G401.6 (cell line): ENCODE measurements around the gene MCC.

ENCODE experiments used
- FAIRE-seq: peaks from 2 replicates; lab custom pipeline; 2012; peaks lifted over from hg19 to GRCh38; lab: Jason Lieb, UNC

The MCC gene

GRCh38 chr5:113361701-113362100, 126.6 kb downstream of the MCC start:
- no peak for FAIRE-seq

DNA sequence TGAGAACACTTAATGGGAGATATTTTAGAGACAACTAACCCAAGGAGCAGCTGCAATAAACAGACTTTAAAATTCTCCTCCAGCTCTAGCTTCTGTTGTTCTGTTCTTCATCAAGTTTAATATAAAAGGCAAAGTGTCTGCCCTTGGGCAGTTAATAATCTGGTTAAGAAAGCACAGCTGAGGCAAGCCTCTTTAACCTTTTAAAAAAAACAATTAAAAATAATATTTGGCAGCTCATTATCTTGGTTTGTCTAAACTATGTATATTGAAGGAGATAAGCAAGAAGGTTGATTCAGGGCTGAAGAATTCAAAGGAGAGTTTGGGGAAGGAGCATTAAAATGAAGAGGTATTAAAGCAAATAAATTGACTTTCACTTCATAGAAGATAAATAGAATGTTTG, 128.8 kb downstream of the MCC start:
- no peak for FAIRE-seq

- FAIRE-seq, result no peak
Measured at GRCh38 chr5:113358696-113359095, 129.6 kb downstream of the MCC start.

DNA sequence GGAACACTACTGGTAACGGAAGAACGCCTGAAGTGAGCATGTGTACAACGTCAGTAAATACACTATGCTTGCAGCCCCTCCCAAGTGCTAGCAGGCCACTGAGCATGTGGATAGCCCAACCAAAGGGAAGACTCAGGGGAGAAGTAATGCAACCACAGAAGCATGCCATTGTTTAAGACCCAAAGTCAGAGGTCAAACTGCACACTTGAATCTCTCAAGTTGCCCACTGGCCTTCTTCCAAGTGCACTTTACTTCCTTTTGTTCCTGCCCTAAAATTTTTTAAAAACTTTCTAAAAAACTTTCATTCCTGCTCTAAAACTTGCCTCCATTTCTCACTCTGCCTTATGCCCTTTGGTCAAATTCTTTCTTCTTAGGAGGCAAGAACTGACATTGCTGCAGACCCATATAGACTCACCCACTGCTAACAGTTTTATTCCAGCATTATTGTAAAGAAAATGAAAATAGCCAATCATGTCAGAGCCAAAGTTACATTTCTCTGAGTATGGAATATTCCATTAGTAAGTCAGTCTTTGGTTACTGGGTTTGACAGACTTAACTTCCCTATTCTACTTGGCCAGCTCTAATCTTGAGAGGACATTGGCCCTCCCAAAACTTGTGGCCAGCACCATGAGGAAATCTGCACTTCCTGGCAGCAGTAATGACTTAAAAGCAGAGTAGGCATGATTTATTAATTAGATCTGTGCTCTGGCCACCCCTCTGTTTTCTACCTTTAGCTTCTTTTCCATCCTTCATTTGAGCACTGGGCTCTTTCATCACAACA, 130.4 kb downstream of the MCC start:
- no peak for FAIRE-seq

DNA sequence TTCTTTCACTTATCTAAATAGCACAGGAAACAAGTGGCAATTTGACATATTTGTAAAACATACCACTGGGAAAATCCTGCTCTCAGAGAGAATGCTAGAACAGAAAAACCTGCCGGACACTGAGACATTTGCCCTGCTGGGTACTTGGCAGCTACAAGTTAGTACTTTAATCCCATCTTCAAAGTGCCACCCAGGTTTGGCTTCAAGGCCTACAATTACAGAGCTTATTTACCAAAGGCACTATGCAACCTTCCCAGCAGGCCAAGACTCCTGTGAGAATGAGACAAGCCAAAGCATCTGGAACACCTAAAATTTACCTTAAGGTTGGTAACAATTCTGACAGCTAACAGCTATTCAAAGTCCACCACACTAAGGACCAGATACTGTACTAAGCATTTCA, 131.8 kb downstream of the MCC start:
- no peak for FAIRE-seq

DNA sequence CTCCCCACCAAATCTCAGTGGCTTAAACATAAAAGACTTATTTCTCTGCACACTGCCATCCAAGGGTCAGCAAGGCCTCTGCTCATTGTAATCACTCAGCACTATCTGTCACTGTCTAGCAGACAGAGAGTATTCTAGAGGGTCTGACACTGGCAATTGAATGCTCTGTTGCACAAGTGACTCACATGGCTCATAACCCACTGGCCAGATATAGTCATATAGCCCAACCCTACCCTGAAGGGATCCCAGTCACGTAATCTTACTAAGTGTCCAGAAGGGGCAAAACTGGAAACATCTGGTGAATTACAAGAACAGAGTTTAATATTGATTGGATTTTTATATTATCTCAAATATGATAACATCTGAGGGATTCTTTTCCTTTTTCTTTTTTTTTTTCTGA, 134.2 kb downstream of the MCC start:
- no peak for FAIRE-seq

DNA sequence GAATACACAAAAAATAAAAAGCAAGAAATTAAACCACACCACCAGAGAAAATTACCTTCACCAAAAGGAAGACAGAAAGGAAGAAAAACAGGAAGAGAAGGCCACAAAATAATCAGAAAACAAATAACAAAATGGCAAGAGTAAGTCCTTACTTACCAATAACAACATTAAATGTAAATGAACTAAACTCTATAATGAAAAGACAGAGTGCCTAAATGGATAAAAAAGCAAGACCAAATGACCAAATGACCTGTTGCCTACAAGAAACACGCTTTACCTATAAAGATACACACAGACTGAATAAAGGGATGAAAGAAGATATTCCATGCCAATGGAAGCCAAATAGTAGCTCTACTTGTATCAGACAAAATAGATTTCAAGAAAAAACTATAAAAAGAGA, 140.7 kb downstream of the MCC start:
- no peak for FAIRE-seq

GRCh38 chr5:113344973-113345940, 143.0 kb downstream of the MCC start:
- FAIRE-seq, result no peak

GRCh38 chr5:113343343-113343742, 144.9 kb downstream of the MCC start:
- no peak for FAIRE-seq

GRCh38 chr5:113340537-113340936, 147.7 kb downstream of the MCC start:
- no peak for FAIRE-seq

GRCh38 chr5:113338628-113339027, 149.6 kb downstream of the MCC start:
- FAIRE-seq, result no peak

GRCh38 chr5:113337515-113338415, 150.5 kb downstream of the MCC start:
- FAIRE-seq, result no peak

DNA sequence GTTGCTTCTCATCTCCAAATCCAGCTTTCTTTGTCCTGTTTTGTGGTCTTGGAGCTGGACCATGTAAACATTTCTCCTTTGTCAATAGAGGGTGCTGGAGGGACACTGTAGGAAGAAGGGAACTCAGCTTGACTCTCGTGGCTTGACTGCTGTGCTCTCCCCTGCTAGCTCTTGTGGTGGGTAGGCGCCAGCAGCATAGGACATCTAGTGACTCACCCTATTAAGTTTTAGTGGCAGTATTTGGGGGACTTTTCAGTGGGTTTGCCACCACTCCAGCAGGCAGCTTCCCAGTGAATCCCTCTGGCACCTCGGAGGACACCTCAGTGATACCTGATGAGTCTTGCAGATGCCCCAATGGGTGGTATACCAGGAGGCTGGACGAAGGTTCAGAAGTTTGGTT, 151.3 kb downstream of the MCC start:
- FAIRE-seq, result no peak

DNA sequence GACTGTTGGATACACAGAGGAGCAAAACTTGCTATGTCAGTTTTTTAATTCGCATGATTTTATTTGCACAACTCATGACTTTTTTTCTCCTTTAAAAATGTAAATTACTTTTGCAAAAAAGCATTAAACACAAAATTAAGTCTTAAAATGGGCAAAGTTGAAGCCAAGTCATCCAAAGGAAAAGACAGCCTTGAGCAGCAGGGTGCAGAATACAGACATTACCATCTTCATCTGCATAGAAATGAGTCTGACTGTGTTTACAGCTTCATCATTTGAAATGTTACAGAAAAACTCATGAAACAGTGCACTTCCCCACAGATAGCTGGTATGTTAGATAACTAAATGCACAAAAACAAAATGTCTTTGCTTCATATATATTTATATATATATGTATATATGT, 154.8 kb downstream of the MCC start:
- FAIRE-seq, result no peak

- no peak for FAIRE-seq
Measured at GRCh38 chr5:113331209-113331551, 157.1 kb downstream of the MCC start.

GRCh38 chr5:113330533-113331208, 157.6 kb downstream of the MCC start:
- FAIRE-seq, result no peak

DNA sequence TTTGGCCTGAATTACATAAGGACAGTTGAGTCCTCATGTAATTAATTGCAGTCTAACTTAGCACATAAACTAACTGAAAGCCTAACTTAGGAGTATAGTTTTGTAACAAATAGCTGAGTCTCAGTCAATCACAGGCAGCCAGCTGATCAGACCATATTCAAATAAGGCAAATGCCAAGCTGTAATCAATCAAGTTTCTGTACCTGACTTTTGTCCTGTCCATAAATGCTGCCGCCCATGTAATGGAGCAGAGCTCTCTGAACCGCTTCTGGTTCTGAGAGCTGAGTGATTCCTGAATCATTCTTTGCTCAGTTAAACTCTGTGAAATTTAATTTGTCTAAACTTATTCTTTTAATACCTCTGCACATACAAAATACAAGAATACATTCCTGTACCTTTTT, 158.3 kb downstream of the MCC start:
- no peak for FAIRE-seq

- FAIRE-seq, result no peak
Measured at GRCh38 chr5:113325054-113325453, 163.2 kb downstream of the MCC start.

DNA sequence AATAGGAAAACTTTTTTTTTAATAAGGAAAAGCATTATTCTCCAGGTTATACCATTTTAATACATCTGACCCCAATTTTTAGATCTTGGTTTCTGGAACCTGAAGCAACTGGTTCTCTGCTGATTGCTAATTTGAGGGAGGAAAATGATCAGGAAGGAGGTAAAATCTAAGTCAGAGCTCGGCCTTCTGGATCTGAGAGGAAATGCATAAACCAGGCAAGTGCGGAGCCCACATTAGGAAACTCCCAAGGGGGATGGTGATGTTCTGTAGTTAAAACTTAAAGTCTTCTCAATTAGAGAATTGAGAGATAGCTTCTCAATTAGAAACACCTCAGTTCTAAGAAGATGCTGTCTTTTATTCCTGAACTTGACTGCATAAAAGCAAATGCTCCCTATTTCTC, 167.0 kb downstream of the MCC start:
- no peak for FAIRE-seq

GRCh38 chr5:113320273-113320780, 167.9 kb downstream of the MCC start:
- FAIRE-seq, result no peak

- FAIRE-seq, result no peak
Measured at GRCh38 chr5:113319256-113320053, 168.8 kb downstream of the MCC start.
